Right lobe of liver (tissue), 6 donors: ENCODE data around the gene TGFBR3. TPM values are rescaled to one million over a fixed set of nuclear protein-coding genes. Genes with fewer than 3 reads are reported as not detected.

Source experiments
- ATAC-seq, 4 donors: fragments of 200-7000 bp; cut with Tn5 transposase; one replicate each; pipeline ENCODE4 v1.9.1; 2020; ENCODE audit warnings: mild to moderate bottlenecking in 4 of 4, moderate library complexity in 4 of 4
- DNase-seq, 3 donors: peaks; one replicate each; pipeline ENCODE4 v3.0.0-alpha.2; 2020
- H3K27ac ChIP-seq, 3 donors: fragments of 200-600 bp; one replicate each; pipeline ENCODE4 v1.8.0; 2022
- H3K27me3 ChIP-seq, 2 donors: fragments of 200-600 bp; one replicate each; pipeline ENCODE4 v1.8.0; 2022
- H3K36me3 ChIP-seq, 4 donors: fragments of 200-600 bp; sonication (generic) in 1 of 4; one replicate each; pipeline versions ENCODE4 v1.5.1 to v1.8.0; 2017 to 2022; ENCODE audit warnings: control low read depth in 1 of 4
- H3K4me1 ChIP-seq, 4 donors: fragments of 200-600 bp; sonication (generic) in 1 of 4; one replicate each; pipeline versions ENCODE4 v1.5.1 to v1.8.0; 2017 to 2022; ENCODE audit warnings: control low read depth in 1 of 4
- H3K4me3 ChIP-seq, 3 donors: fragments of 200-600 bp; one replicate each; pipeline ENCODE4 v1.8.0; 2022
- H3K9me3 ChIP-seq, 4 donors: fragments of 200-600 bp; sonication (generic) in 1 of 4; one replicate each; pipeline versions ENCODE4 v1.5.1 to v1.8.0; 2017 to 2022; ENCODE audit warnings: control low read depth in 1 of 4
- POLR2A ChIP-seq: fragments of 450-650 bp; IDR thresholded peaks from one replicate; pipeline ENCODE4 v1.6.1; 2017; ENCODE audit warnings: antibody characterized with exemption, mild to moderate bottlenecking
- WGBS: methylation state at CpG from one replicate; pipeline ENCODE4 v1.1.6; 2018; ENCODE audit warnings: low coverage, low lambda C conversion rate; ENCODE audit not compliant: insufficient coverage; ENCODE audit errors: missing lambda C conversion rate; 5-methylcytosine and 5-hydroxymethylcytosine counted together
- intact Hi-C, 2 donors: fragments of 100-400 bp; cut with DNase I; formaldehyde crosslinking; loops; one replicate each; pipeline versions ENCODE4 v1.11.2 to v1.14.1; 2022
- total RNA-seq, 6 experiments: library from RNA; depleted of rRNA in 2 of 6; stranded (reverse); fragments of >200 nt in 2 of 6; fragmentation: NEBNext Ultra II Directional in 3 of 6; extraction: Animal tissue kit (Norgen Biotek cat#: 25700) in 3 of 6; gene quantifications; one replicate each; pipeline versions ENCODE4 v1.1.0 to v1.2.4, GENCODE V29; 2016 to 2023
- TF ChIP-seq, protein P1 (sequence below), 4 donors: fragments of 200-600 bp in 3 of 4; fragments of 450-650 bp in 1 of 4; IDR thresholded peaks; one replicate each; pipeline versions ENCODE4 v1.5.1 to v1.8.0; 2016 to 2022; ENCODE audit warnings: antibody characterized with exemption in 4 of 4, mild to moderate bottlenecking in 2 of 4
- donor health status: DM: no; HTN: yes; CAD: no.
- donor health status: DM: no; HTN: no; CAD: no.
- donor health status: DM: no; HTN: no; CAD: no.
- donor health status: DM: no; HTN: yes; CAD: no.
- donor health status: DM: no; HTN: yes; CAD: no.

The TGFBR3 gene
- total RNA-seq, 6 experiments from 2014 or later: 9.0 to 32.3 (median 18.1) TPM

DNA sequence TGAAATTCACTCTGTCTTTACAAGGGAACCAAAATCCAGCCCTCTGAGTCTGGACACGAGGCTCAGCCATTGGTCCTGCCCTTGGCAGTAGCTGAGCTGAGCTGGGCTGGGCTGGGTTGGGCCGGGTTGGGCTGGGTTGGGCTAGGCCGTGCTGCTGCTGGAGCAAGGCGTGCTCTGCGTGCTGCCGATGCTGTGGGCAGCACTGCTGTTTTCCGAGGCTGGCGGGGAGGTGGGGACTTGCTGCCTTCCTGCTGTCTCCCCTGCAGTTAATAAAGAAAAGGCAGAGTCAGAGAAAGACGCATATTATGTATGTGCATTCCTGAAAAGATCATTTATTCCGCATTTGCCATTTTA lies 202.4 kb downstream of the TGFBR3 start:
- intact Hi-C loops: no loop called here
- no peak for DNase-seq
- Histone ChIP-seq H3K4me1 (no peaks in the 10 kb centered on the region), H3K4me3 (no peak overlapping the region), H3K36me3 (peaks cover 0 to 5% (median under 1%) of the 10 kb centered on the region in 4 donors), H3K9me3 (no peaks in the 10 kb centered on the region), H3K27ac (no peak overlapping the region), H3K27me3 (no peaks in the 10 kb centered on the region)
- ATAC-seq: peak in 1 of 4 donors; percentile 17
- TF ChIP-seq POLR2A: no peak
- TF ChIP-seq, protein P1, sequence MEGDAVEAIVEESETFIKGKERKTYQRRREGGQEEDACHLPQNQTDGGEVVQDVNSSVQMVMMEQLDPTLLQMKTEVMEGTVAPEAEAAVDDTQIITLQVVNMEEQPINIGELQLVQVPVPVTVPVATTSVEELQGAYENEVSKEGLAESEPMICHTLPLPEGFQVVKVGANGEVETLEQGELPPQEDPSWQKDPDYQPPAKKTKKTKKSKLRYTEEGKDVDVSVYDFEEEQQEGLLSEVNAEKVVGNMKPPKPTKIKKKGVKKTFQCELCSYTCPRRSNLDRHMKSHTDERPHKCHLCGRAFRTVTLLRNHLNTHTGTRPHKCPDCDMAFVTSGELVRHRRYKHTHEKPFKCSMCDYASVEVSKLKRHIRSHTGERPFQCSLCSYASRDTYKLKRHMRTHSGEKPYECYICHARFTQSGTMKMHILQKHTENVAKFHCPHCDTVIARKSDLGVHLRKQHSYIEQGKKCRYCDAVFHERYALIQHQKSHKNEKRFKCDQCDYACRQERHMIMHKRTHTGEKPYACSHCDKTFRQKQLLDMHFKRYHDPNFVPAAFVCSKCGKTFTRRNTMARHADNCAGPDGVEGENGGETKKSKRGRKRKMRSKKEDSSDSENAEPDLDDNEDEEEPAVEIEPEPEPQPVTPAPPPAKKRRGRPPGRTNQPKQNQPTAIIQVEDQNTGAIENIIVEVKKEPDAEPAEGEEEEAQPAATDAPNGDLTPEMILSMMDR (IDR thresholded peaks at IDR 0.05): no peak
- WGBS: 94% methylated on average over 3 of the region's 10 CpGs

DNA sequence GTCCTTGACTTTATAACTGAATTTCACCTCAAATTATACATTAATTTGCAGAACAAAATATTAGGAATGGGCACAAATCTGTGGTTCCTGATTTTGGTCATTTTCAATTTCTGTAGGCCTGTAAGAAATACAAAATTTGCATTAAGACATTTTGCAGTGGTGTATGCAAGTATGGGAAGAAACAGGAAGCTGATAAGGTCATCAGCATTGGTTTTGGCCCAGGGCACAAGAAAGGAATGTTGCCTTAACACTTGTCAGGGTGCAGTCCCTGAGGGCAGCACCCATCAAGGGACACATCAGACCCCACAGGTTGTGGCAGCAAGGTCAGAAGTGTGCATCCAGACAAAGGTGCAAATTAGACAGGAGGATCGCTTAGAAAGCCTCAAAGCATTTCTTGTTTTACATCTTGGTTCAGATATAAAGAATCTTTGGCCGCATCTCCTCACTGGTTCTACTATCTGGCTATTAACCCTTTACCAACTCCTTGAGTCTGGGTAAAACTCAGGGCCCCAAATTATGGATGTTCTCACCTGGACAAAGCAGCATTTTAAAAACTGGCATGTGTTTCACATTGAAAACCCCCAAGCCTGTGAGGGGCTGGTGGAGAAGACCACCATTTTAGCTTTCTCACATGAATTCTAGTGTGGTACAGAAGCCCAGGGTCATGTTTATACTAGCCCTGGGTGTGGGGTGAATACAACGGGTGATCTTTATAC lies 202.9 kb downstream of the TGFBR3 start:
- intact Hi-C loops: no loop called here
- H3K27me3 ChIP-seq: no peaks in the 10 kb centered on the region
- ATAC-seq (peak in 1 of 4 donors; percentile 29), DNase-seq (no peak)
- peaks cover 0 to 5% (median under 1%) of the 10 kb centered on the region in 4 donors for H3K36me3 ChIP-seq
- H3K4me3 ChIP-seq: no peak overlapping the region
- H3K4me1 ChIP-seq: no peaks in the 10 kb centered on the region
- TF ChIP-seq POLR2A: no peak
- TF ChIP-seq, protein P1 (IDR thresholded peaks at IDR 0.05): no peak
- H3K9me3 ChIP-seq: no peaks in the 10 kb centered on the region
- H3K27ac ChIP-seq: no peak overlapping the region
- WGBS: 94% methylated on average over 2 of the region's 3 CpGs

DNA sequence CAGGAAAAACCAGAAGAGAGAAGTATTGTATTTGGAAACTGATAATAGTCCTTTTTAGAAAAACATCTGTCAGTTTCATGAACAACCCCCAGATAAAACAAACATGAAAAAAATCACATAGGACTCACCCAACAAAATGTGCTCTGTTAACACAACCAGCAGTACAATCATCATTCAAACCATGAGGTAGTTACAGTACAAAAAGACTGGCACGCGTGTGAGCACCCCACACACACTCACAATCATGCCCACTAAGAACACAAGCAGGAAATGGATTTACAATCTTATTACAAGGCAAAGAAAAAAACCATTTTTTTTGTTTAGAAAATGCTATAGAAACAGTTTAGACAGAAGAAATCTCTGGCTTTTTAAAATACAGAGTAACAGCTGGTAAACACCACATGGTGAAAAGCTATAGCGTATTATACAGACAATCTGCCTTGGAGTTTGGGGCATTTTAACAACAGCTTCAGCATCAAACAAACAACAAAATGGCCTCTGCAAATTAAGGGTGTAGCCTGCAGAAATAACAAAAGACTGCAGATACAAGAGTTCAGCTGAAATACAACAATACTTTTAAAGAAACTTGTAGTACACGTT lies 205.3 kb downstream of the TGFBR3 start:
- Histone ChIP-seq H3K9me3 (no peaks in the 10 kb centered on the region), H3K36me3 (peaks cover 0 to 5% (median under 1%) of the 10 kb centered on the region in 4 donors), H3K4me1 (no peaks in the 10 kb centered on the region), H3K27ac (no peak overlapping the region), H3K27me3 (no peaks in the 10 kb centered on the region), H3K4me3 (no peak overlapping the region)
- ATAC-seq: no peak
- whole genome bisulfite sequencing: 92% methylated on average over 4 of the region's 4 CpGs
- TF ChIP-seq POLR2A: no peak
- TF ChIP-seq, protein P1 (IDR thresholded peaks at IDR 0.05): no peak
- intact Hi-C loops: no loop called here
- DNase-seq: no peak

DNA sequence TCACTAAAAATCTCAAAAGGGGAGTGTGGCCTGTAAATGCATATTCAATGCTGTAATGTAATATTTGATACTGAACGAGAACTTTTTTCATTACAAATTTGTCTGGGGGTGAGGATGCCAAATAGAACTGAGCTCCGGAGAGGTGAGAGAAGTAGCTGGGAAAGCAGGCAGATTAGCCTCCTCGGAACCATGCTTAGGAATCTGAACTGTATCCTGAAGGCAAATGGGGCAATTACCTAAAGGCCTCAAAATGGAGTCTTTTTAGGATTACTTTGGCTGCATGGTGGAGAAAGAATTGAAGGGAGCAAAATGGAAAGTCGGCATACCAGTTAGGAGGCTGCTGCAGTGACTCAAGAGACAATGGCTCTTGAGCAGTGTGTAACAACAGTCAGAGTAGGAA lies 206.5 kb downstream of the TGFBR3 start:
- Histone ChIP-seq H3K27me3 (no peaks in the 10 kb centered on the region), H3K36me3 (peaks cover 0 to 5% (median under 1%) of the 10 kb centered on the region in 4 donors), H3K4me1 (no peaks in the 10 kb centered on the region), H3K9me3 (no peaks in the 10 kb centered on the region), H3K27ac (no peak overlapping the region), H3K4me3 (no peak overlapping the region)
- 98% methylated on average over 4 of the region's 4 CpGs for WGBS
- DNase-seq (no peak), ATAC-seq (no peak)
- intact Hi-C loops: no loop called here
- no peak for TF ChIP-seq POLR2A
- TF ChIP-seq, protein P1 (IDR thresholded peaks at IDR 0.05): no peak
